GM13977 (cell line): Measurements from ENCODE around the gene VPS25.
"Not testable (repeated sequence)": the region's sequence is repeated elsewhere in the genome, so short reads cannot be mapped to it uniquely, and the experiment has no call there.

Experiments
- DNase-seq: peaks from one replicate; pipeline ENCODE4 v3.0.0; 2012; ENCODE audit warnings: low spot score
- CTCF ChIP-seq: IDR thresholded peaks from 2 replicates; pipeline ENCODE4 v1.5.1; 2012; ENCODE audit warnings: mild to moderate bottlenecking, control low read depth; ENCODE audit not compliant: insufficient read depth; ENCODE audit errors: extremely low read depth, missing control alignments
- in situ Hi-C: fragments of 300-500 bp; cut with MboI; formaldehyde crosslinking; loops from one replicate; pipeline ENCODE4 v1.12.0; 2022; ENCODE audit warnings: low sequenced_read_pairs, low pct_unique_long_range_greater_than_20kb, mixed read lengths, inconsistent platforms; ENCODE audit not compliant: unreplicated experiment

VPS25 gene

GRCh38 chr17:42773290-42774035 is at the start of gene VPS25:
TSS of gene VPS25 (plus strand) at chr17:42773449. CDS start at chr17:42773476, 27 bp downstream.
- TF ChIP-seq CTCF = no peak
- DNase-seq = peak; percentile 89
- in situ Hi-C loops = no loop called here

- in situ Hi-C loops = loop anchor here (5.0 kb wide), 1 partner anchor 34 kb away; no protein-coding TSS in a partner anchor
- no peak for TF ChIP-seq CTCF
- no peak for DNase-seq
Measured at GRCh38 chr17:42723636-42724035, 49.6 kb upstream of the VPS25 start.

- DNase-seq = no peak
- in situ Hi-C loops = no loop called here
- no peak for TF ChIP-seq CTCF
Measured at GRCh38 chr17:42725143-42725542, 48.1 kb upstream of the VPS25 start.

- in situ Hi-C loops = no loop called here
- TF ChIP-seq CTCF = no peak
- no peak for DNase-seq
Measured at GRCh38 chr17:42740699-42741098, 32.5 kb upstream of the VPS25 start.

GRCh38 chr17:42742916-42743315 is 30.3 kb upstream of the VPS25 start:
- in situ Hi-C loops, DNase-seq: not testable (repeated sequence)

GRCh38 chr17:42743595-42744282 is 29.5 kb upstream of the VPS25 start:
- in situ Hi-C loops = no loop called here
- TF ChIP-seq CTCF = no peak
- no peak for DNase-seq

GRCh38 chr17:42744283-42744805 is 28.9 kb upstream of the VPS25 start:
- peak; percentile 76 for DNase-seq
- in situ Hi-C loops = no loop called here
- peak; percentile 18 for TF ChIP-seq CTCF
